A673 (cell line): ENCODE results near the gene XYLT1. TPM values are rescaled to one million over a fixed set of nuclear protein-coding genes. Genes with fewer than 3 reads are reported as not detected.

Experiments
- BruUV-seq: library from RNA; stranded (reverse); fragments of 400-500 nt; replicated peaks from 2 replicates; lab custom pipeline; 2021; lab: Mats Ljungman, UMichigan
- CTCF ChIA-PET: fragments of 300-600 bp; sonication (Branson Sonifier 250); formaldehyde crosslinking; loops from one replicate; lab custom pipeline; 2022; ENCODE audit warnings: antibody characterized with exemption; lab: Charles Lee
- POLR2A ChIA-PET: fragments of 300-600 bp; sonication (Branson Sonifier 250); formaldehyde crosslinking; loops from one replicate; lab custom pipeline; 2022; ENCODE audit warnings: antibody characterized with exemption; ENCODE audit not compliant: low non-redundant PET; lab: Charles Lee
- DNase-seq: peaks from one replicate; pipeline ENCODE4 v3.0.0-alpha.2; 2015; ENCODE audit warnings: low spot score
- H3K27ac ChIP-seq: fragments of 200-600 bp; sonication (generic); 2 replicates; pipeline ENCODE4 v1.5.1; 2016; ENCODE audit warnings: mixed run types, low read depth, mild to moderate bottlenecking, mixed read lengths, antibody characterized with exemption, low read length; ENCODE audit not compliant: poor library complexity, severe bottlenecking
- H3K27me3 ChIP-seq: fragments of 200-600 bp; sonication (generic); replicated peaks from 2 replicates; pipeline ENCODE4 v1.6.1; 2017; ENCODE audit warnings: mixed run types, low read depth, mild to moderate bottlenecking, mixed read lengths, antibody characterized with exemption, low read length; ENCODE audit not compliant: insufficient read depth, poor library complexity
- H3K36me3 ChIP-seq: fragments of 200-600 bp; sonication (generic); 2 replicates; pipeline ENCODE4 v1.6.1; 2016; ENCODE audit warnings: mixed run types, mild to moderate bottlenecking, mixed read lengths, antibody characterized with exemption, low read length; ENCODE audit not compliant: insufficient read depth, poor library complexity, severe bottlenecking
- H3K4me1 ChIP-seq: fragments of 200-600 bp; sonication (generic); 2 replicates; pipeline ENCODE4 v1.6.1; 2017; ENCODE audit warnings: mixed run types, mild to moderate bottlenecking, mixed read lengths, antibody characterized with exemption, low read length; ENCODE audit not compliant: insufficient read depth, poor library complexity, severe bottlenecking
- H3K4me3 ChIP-seq: fragments of 200-600 bp; sonication (generic); 2 replicates; pipeline ENCODE4 v1.5.1; 2016; ENCODE audit warnings: low read depth, mixed run types, mild to moderate bottlenecking, mixed read lengths, low read length; ENCODE audit not compliant: poor library complexity, severe bottlenecking
- H3K9me3 ChIP-seq: fragments of 200-600 bp; sonication (generic); 2 replicates; pipeline ENCODE4 v1.6.1; 2016; ENCODE audit warnings: mixed run types, low read depth, mild to moderate bottlenecking, mixed read lengths, antibody characterized with exemption, low read length; ENCODE audit not compliant: poor library complexity, severe bottlenecking
- CTCF ChIP-seq: fragments of 300-800, 200-600 bp; sonication (generic); conservative IDR thresholded peaks from 2 replicates; pipeline ENCODE4 v1.5.1; 2017; ENCODE audit warnings: low read depth, mild to moderate bottlenecking, antibody characterized with exemption, low read length, moderate library complexity, mixed read lengths
- EZH2 ChIP-seq: fragments of 200-600 bp; sonication (generic); IDR thresholded peaks from 2 replicates; pipeline ENCODE4 v1.6.1; 2017; ENCODE audit warnings: borderline replicate concordance, low read depth, mild to moderate bottlenecking, mixed read lengths, antibody characterized with exemption, low read length; ENCODE audit not compliant: poor library complexity, severe bottlenecking
- intact Hi-C: fragments of 100-400 bp; cut with micrococcal nuclease; formaldehyde crosslinking; loops from one replicate; pipeline ENCODE4 v1.10.0; 2022; ENCODE audit not compliant: unreplicated experiment
- total RNA-seq: library from RNA; stranded (reverse); gene quantifications from 2 replicates; pipeline ENCODE4 v1.2.3, GENCODE V29; 2021

Gene XYLT1
- total RNA-seq, 1 experiment from 2014 or later = 0.64 TPM

- no TSS peak for BruUV-seq
- no peak for DNase-seq
- no peaks in the 10 kb centered on the region for H3K9me3 ChIP-seq
- H3K4me3 ChIP-seq = no peak overlapping the region
- no peaks in the 10 kb centered on the region for H3K4me1 ChIP-seq
- ChIA-PET CTCF (no interaction called here), POLR2A (no interaction called here)
- no peaks in the 10 kb centered on the region for H3K27me3 ChIP-seq
- intact Hi-C loops = no loop called here
- H3K27ac ChIP-seq = no peak overlapping the region
- H3K36me3 ChIP-seq = no peaks in the 10 kb centered on the region
- TF ChIP-seq EZH2 = no peak
- no peak for TF ChIP-seq CTCF
These were observed 21.8 kb downstream of the XYLT1 start for GRCh38 chr16:17448640-17449638.

GRCh38 chr16:17447101-17447569 lies 23.6 kb downstream of the XYLT1 start:
- H3K27ac ChIP-seq = no peak overlapping the region
- H3K4me1 ChIP-seq = no peaks in the 10 kb centered on the region
- CTCF ChIA-PET = no interaction called here
- H3K36me3 ChIP-seq = no peaks in the 10 kb centered on the region
- intact Hi-C loops = no loop called here
- no TSS peak for BruUV-seq
- DNase-seq = no peak
- POLR2A ChIA-PET = no interaction called here
- no peaks in the 10 kb centered on the region for H3K9me3 ChIP-seq
- no peaks in the 10 kb centered on the region for H3K27me3 ChIP-seq
- no peak for TF ChIP-seq EZH2
- TF ChIP-seq CTCF = no peak
- no peak overlapping the region for H3K4me3 ChIP-seq

- Histone ChIP-seq H3K36me3 (no peaks in the 10 kb centered on the region), H3K4me1 (no peaks in the 10 kb centered on the region), H3K27ac (no peak overlapping the region), H3K27me3 (no peaks in the 10 kb centered on the region), H3K9me3 (no peaks in the 10 kb centered on the region), H3K4me3 (no peak overlapping the region)
- no TSS peak for BruUV-seq
- no peak for DNase-seq
- POLR2A ChIA-PET = no interaction called here
- TF ChIP-seq CTCF (no peak), EZH2 (no peak)
- intact Hi-C loops = no loop called here
- CTCF ChIA-PET = no interaction called here
These were observed 24.1 kb downstream of the XYLT1 start for GRCh38 chr16:17446661-17447060.
